Body of pancreas (tissue), 4 donors: Measurements from ENCODE around the gene AUTS2.

Source experiments
- CTCF ChIP-seq, 7 experiments: fragments of 450-650 bp in 4 of 7; fragments of 200-600 bp in 3 of 7; sonication (generic) in 3 of 7; IDR thresholded peaks; one replicate each; pipeline ENCODE4 v1.5.1; 2016 to 2019; ENCODE audit warnings: antibody characterized with exemption in 7 of 7
- POLR2A ChIP-seq, 3 donors: fragments of 450-650 bp; IDR thresholded peaks; one replicate each; pipeline ENCODE4 v1.6.1; 2016; ENCODE audit warnings: antibody characterized with exemption in 3 of 3, mild to moderate bottlenecking in 2 of 3

GRCh38 chr7:69817841-69818635 lies 219.8 kb downstream of the AUTS2 start:
- TF ChIP-seq CTCF (IDR thresholded peaks at IDR 0.05) (no peak), POLR2A (IDR thresholded peaks at IDR 0.05) (no peak)
